Activated CD4-positive, alpha-beta T cell treated with anti-CD3 and anti-CD28 coated beads for 36 hours (primary cell): Measurements from ENCODE around the gene PGGHG. TPM values are rescaled to one million over a fixed set of nuclear protein-coding genes. Genes with fewer than 3 reads are reported as not detected.
"Not testable (repeated sequence)": the region's sequence is repeated elsewhere in the genome, so short reads cannot be mapped to it uniquely, and the experiment has no call there.

Source experiments
- ATAC-seq: fragments of 200-7000 bp; cut with Tn5 transposase; one replicate; pipeline ENCODE4 v1.10.0; 2021; ENCODE audit warnings: mild to moderate bottlenecking, moderate library complexity
- CTCF ChIA-PET: fragments of 350-600 bp; sonication (Branson Sonifier 250); formaldehyde crosslinking; loops from one replicate; lab custom pipeline; 2021; ENCODE audit warnings: antibody characterized with exemption; lab: Charles Lee
- POLR2A ChIA-PET: fragments of 350-600 bp; sonication (Branson Sonifier 250); formaldehyde crosslinking; loops from one replicate; lab custom pipeline; 2021; ENCODE audit warnings: antibody characterized with exemption, inconsistent platforms; lab: Charles Lee
- DNase-seq: peaks from one replicate; pipeline ENCODE4 v3.0.0-alpha.2; 2020
- H3K27ac Mint-ChIP-seq: one replicate; pipeline ENCODE4 v1.8.0; 2021; ENCODE audit warnings: mixed read lengths
- H3K27me3 Mint-ChIP-seq: one replicate; pipeline ENCODE4 v1.8.0; 2021; ENCODE audit warnings: mixed read lengths
- H3K36me3 Mint-ChIP-seq: one replicate; pipeline ENCODE4 v1.8.0; 2021; ENCODE audit warnings: low read depth, mixed read lengths
- H3K4me1 Mint-ChIP-seq: one replicate; pipeline ENCODE4 v1.8.0; 2021; ENCODE audit warnings: mixed read lengths
- H3K4me3 Mint-ChIP-seq: one replicate; pipeline ENCODE4 v1.8.0; 2021; ENCODE audit warnings: mild to moderate bottlenecking, moderate library complexity, mixed read lengths
- H3K9me3 Mint-ChIP-seq: one replicate; pipeline ENCODE4 v1.8.0; 2021; ENCODE audit warnings: low read depth, mixed read lengths
- intact Hi-C, 2 experiments: fragments of 100-400 bp; cut with DNase I in 1 of 2; cut with micrococcal nuclease in 1 of 2; formaldehyde crosslinking; loops; one replicate each; pipeline versions ENCODE4 v1.14.2 to v1.15.1; 2022 to 2024; cut with DNase I, micrococcal nuclease
- total RNA-seq, 2 experiments: library from RNA; stranded (reverse); gene quantifications; one replicate each; pipeline ENCODE4 v1.2.3, GENCODE V29; 2021

The PGGHG gene
- total RNA-seq, 2 experiments from 2014 or later = 73.4 to 82.3 TPM

DNA sequence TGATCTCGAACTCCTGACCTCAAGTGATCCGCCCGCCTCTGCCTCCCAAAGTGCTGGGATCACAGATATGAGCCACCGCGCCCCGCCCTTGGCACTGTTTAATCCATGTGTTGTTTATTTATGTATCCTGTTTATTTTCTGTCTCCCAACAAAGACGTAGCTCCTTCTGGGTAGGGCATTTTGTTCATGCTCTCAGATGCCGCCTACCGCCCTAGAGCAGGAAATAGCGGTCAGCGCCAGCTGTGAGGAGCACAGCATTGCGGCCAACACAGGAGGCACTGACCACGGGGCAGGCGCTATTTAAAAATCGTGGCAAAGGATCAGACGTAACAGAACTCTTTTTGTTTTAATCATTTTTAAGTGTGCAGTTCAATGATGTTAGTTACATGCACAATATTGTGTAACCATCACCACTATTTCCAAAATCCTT lies 20.2 kb upstream of the PGGHG start:
- H3K36me3 Mint-ChIP-seq, H3K9me3 Mint-ChIP-seq, POLR2A ChIA-PET, H3K27me3 Mint-ChIP-seq: not testable (repeated sequence)
- CTCF ChIA-PET = interaction anchor here (0.6 to 2.2 kb wide), 2 partner anchors 16 to 31 kb away, joined by 3 to 6 read pairs; no protein-coding TSS in a partner anchor
- Mint-ChIP-seq H3K4me3 (peak overlapping the region; percentile 79), H3K27ac (peak overlapping the region; percentile 99), H3K4me1 (peaks cover 43% of the 10 kb centered on the region)
- DNase-seq = peak; percentile 71
- intact Hi-C loops = loop anchor here (1.0 to 5.0 kb wide), 13 partner anchors 12 to 529 kb away; partner anchors contain the start of genes PHRF1 (in 1 of the 2), PSMD13 (in 1 of the 2) and SIRT3 (in 1 of the 2)
- peak; percentile 20 for ATAC-seq

DNA sequence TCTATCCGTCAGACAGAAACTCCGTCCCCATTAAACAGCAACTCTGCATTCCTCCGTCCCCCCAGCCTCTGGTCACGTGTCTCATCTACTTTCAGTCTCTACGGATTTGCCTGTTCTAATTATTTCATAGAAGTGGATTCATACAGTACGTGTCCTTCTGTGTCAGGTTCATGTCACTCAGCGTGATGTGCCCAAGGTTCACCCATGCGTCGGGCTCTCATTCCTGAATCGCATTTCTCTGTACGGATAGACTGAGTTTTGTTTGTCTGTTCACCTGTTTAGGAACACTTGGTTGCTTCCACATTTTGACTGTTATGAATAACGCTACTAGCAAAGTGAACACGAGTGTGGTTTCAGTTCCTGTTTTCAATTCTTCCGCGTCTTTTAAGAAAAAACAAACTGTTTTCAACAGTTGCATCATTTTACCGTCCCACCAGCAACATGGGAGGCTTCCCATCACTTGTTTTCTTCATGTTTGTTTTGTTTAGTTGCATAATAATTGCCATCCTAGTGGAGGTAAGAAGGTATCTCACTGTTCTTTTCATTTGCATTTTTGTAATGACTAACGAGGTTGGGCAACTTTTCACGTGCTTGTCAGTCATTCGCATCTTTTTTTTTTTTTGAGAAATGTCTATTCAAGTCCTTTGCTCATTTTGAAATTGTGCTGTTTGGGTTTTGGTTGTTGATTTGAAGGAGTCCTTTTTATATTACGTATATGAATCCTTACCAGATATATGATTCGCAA lies 19.6 kb upstream of the PGGHG start:
- H3K4me1 Mint-ChIP-seq = peaks cover 43% of the 10 kb centered on the region
- H3K27me3 Mint-ChIP-seq = no peaks in the 10 kb centered on the region
- H3K27ac Mint-ChIP-seq = peak overlapping the region; percentile 99
- intact Hi-C loops = loop anchor here (1.0 to 5.0 kb wide), 13 partner anchors 11 to 528 kb away; partner anchors contain the start of genes PHRF1 (in 1 of the 2), PSMD13 (in 1 of the 2) and SIRT3 (in 1 of the 2)
- POLR2A ChIA-PET = no interaction called here
- CTCF ChIA-PET = interaction anchor here (0.6 kb wide), 1 partner anchor 47 kb away, joined by 3 read pairs; no protein-coding TSS in a partner anchor
- no peaks in the 10 kb centered on the region for H3K36me3 Mint-ChIP-seq
- H3K9me3 Mint-ChIP-seq = no peaks in the 10 kb centered on the region
- ATAC-seq (peak; percentile 71), DNase-seq (peak; percentile 72)
- peak overlapping the region; percentile 79 for H3K4me3 Mint-ChIP-seq

GRCh38 chr11:270451-271318 lies 18.2 kb upstream of the PGGHG start:
- POLR2A ChIA-PET = no interaction called here
- H3K27ac Mint-ChIP-seq = peak overlapping the region; percentile 51

DNA sequence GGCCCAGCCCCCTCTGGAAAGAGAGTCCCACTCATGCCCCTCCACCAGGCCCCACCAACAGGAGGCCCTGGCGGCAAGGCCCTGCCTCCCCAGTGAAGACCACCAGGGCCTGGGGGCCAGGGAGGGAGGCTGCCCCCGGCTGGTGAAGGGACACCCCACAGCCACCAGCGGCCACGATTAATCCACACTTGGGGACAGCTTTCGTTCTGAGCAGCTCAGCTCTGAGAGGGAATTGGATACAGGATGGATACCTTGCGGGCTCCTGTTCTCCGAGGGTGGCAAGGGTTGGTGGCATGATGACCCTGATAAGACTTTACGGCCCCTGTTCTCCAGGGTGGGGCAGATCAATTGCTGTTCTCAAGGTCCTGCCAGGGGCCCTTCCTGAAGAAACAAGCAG lies 17.6 kb upstream of the PGGHG start:
- Mint-ChIP-seq H3K27me3 (no peaks in the 10 kb centered on the region), H3K36me3 (peaks cover under 1% of the 10 kb centered on the region), H3K4me3 (no peak overlapping the region), H3K9me3 (peaks cover 4% of the 10 kb centered on the region), H3K27ac (no peak overlapping the region), H3K4me1 (peaks cover 39% of the 10 kb centered on the region)
- ChIA-PET POLR2A (no interaction called here), CTCF (interaction anchor here (0.7 to 2.2 kb wide), 2 partner anchors 15 to 21 kb away, joined by 3 to 7 read pairs; no protein-coding TSS in a partner anchor)
- intact Hi-C loops = no loop called here
- ATAC-seq (no peak), DNase-seq (no peak)

More at GRCh38 chr11:270451-271318, 18.2 kb upstream of the PGGHG start:
- no peak for ATAC-seq
- no peaks in the 10 kb centered on the region for H3K27me3 Mint-ChIP-seq
- H3K36me3 Mint-ChIP-seq = no peaks in the 10 kb centered on the region
- no peak overlapping the region for H3K4me3 Mint-ChIP-seq
- CTCF ChIA-PET = interaction anchor here (2.2 kb wide), 1 partner anchor 20 kb away, joined by 7 read pairs; no protein-coding TSS in a partner anchor
- no peak for DNase-seq
- H3K9me3 Mint-ChIP-seq = no peaks in the 10 kb centered on the region
- H3K4me1 Mint-ChIP-seq = peaks cover 39% of the 10 kb centered on the region
- intact Hi-C loops = no loop called here

DNA sequence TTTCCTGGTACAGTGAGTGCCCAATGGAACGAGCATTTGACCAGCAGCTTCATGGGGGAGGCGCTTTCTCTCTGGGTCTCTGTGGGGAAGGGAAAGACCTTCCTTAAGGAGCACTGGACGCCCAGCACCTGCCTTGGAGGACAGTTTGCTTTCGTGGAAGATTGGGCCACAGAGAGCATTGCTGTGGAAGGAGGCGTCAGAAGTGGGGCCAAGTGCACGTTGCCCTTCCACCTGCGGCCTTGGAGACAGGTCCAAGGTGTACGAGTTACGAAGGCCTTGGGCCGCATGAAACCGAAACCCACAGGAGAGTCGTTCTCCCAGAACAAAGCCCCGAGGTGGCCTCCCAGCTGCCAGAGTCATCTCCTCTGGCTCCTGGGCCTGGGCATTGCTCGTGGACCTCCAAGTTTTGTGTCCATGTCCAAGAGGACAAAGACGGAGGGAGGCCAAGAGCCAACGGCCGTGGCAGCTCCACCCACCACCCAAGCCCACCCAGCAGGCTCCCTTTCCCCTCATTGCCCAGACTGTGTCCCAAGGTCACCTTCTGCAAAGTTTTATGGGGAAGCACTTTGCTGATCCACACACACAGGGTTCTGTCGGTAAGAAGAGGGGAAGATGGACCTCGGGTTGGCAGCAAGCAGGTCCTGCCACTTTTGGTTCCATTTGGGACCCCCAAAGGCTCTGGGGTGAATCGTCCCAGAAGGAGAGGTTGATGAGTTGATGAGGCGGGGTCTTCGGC lies 16.6 kb upstream of the PGGHG start:
- ChIA-PET CTCF (interaction anchor here (0.7 to 2.2 kb wide), 2 partner anchors 14 to 22 kb away, joined by 3 to 7 read pairs; no protein-coding TSS in a partner anchor), POLR2A (no interaction called here)
- H3K27me3 Mint-ChIP-seq = no peaks in the 10 kb centered on the region

DNA sequence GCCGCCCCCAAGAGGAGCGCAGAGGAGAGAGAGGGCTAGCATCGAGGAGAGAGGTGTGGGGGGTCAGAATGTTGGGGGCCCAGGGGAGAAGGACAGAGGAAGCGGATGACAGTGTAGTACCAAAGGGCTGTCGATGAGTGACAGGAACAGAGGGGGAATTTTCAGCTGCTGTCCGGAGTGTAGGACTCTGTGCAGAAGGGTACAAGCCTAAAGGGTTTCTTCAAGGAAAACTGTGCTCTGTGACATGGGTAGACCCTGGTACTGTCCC lies 16.1 kb upstream of the PGGHG start:
- H3K4me3 Mint-ChIP-seq = no peak overlapping the region
- H3K4me1 Mint-ChIP-seq = peaks cover 33% of the 10 kb centered on the region
- peaks cover 7% of the 10 kb centered on the region for H3K36me3 Mint-ChIP-seq
- intact Hi-C loops = no loop called here
- ChIA-PET CTCF (interaction anchor here (2.2 kb wide), 1 partner anchor 22 kb away, joined by 7 read pairs; no protein-coding TSS in a partner anchor), POLR2A (no interaction called here)
- no peak overlapping the region for H3K27ac Mint-ChIP-seq
- ATAC-seq = no peak
- peaks cover 10% of the 10 kb centered on the region for H3K9me3 Mint-ChIP-seq
- no peak for DNase-seq
- H3K27me3 Mint-ChIP-seq = no peaks in the 10 kb centered on the region

More for the DNA sequence above, 16.6 kb upstream of the PGGHG start:
- H3K27ac Mint-ChIP-seq = peak overlapping the region; percentile 42
- peaks cover 7% of the 10 kb centered on the region for H3K36me3 Mint-ChIP-seq
- DNase-seq (no peak), ATAC-seq (no peak)
- peaks cover 9% of the 10 kb centered on the region for H3K9me3 Mint-ChIP-seq
- no peak overlapping the region for H3K4me3 Mint-ChIP-seq
- peaks cover 33% of the 10 kb centered on the region for H3K4me1 Mint-ChIP-seq
- intact Hi-C loops = no loop called here

GRCh38 chr11:276219-276618 lies 12.7 kb upstream of the PGGHG start:
- Mint-ChIP-seq H3K9me3 (peaks cover 10% of the 10 kb centered on the region), H3K4me1 (peaks cover 21% of the 10 kb centered on the region), H3K4me3 (no peak overlapping the region), H3K27me3 (peaks cover 9% of the 10 kb centered on the region), H3K36me3 (peaks cover 7% of the 10 kb centered on the region), H3K27ac (no peak overlapping the region)
- intact Hi-C loops = no loop called here
- ATAC-seq (no peak), DNase-seq (no peak)
- POLR2A ChIA-PET = interaction anchor here (0.6 kb wide), 1 partner anchor 293 kb away, joined by 5 read pairs; no protein-coding TSS in a partner anchor
- CTCF ChIA-PET = interaction anchor here (1.0 kb wide), 2 partner anchors 9 to 23 kb away, joined by 3 to 4 read pairs; no protein-coding TSS in a partner anchor

DNA sequence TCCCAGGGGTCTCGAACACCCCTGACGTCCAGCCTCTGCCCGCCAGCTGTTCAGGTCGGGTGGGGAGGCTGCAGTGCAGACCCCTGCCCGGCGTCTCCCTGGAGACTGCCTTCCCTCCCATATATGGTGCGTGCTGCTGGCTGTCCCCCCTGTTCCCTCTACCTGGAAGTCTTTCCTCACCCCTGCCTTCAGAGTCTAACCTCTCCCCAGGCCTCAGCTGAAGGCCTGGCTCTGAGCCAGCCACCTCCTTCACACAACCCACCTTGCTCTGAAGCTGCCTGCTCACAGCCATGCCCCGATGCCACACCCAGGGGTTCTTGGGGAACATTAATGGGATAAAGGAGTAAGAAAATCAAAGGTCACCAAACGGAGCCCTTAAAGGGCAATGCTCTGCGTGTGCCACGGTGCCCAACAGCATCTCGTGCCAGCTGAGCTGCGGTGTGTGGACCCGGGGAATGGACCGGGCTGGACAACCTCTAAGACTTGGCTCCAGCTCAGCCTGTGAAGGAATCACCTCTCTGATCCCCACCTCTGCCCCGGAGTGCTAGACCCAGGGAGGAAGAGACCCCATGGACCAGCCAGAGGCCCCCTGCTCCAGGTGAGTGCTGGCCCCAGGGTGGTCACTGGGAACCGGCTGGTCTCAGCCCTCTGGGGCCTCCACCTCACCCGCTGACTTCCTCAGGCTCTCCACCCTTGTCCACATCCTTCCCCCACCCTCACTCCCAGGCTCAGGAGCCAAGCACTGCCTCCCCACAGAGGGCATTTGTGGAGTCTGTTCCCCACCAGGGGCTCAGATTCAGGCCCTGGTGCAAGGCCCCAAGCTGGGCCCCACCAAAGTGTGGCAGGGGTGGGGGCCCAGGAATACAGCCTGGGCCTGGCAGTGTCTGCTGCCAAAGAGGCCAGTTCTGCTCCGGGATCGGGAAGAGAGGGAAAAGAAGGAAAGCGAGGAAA lies 10.7 kb upstream of the PGGHG start, which contains the start of gene NLRP6:
Gene NLRP6 (plus strand): TSS at position 407 of the 951 bp plus-strand sequence. CDS start 163 bp downstream, at position 570.
- DNase-seq (no peak), ATAC-seq (no peak)
- Mint-ChIP-seq H3K4me1 (peaks cover 39% of the 10 kb centered on the region), H3K27me3 (peaks cover 21% of the 10 kb centered on the region), H3K27ac (peak within 1 kb of the TSS; percentile 20), H3K4me3 (peak within 1 kb of the TSS; percentile 68), H3K9me3 (peaks cover 10% of the 10 kb centered on the region), H3K36me3 (peaks cover 7% of the 10 kb centered on the region)
- intact Hi-C loops = no loop called here
- ChIA-PET POLR2A (no interaction called here), CTCF (interaction anchor here (0.7 to 4.0 kb wide), 6 partner anchors 12 to 70 kb away, joined by 3 to 32 read pairs (median 4); no protein-coding TSS in a partner anchor)

GRCh38 chr11:279040-279965 lies 9.6 kb upstream of the PGGHG start:
- ChIA-PET CTCF (interaction anchor here (0.7 to 4.0 kb wide), 6 partner anchors 16 to 80 kb away, joined by 3 to 32 read pairs (median 4); no protein-coding TSS in a partner anchor), POLR2A (interaction anchor here (1.6 kb wide), 1 partner anchor 72 kb away, joined by 4 read pairs; the partner anchor contains the start of genes BET1L and RIC8A)
- Mint-ChIP-seq H3K36me3 (peaks cover 7% of the 10 kb centered on the region), H3K9me3 (peaks cover 10% of the 10 kb centered on the region), H3K27ac (no peak overlapping the region), H3K4me3 (peak overlapping the region; percentile 68), H3K4me1 (peaks cover 44% of the 10 kb centered on the region), H3K27me3 (peaks cover 21% of the 10 kb centered on the region)
- intact Hi-C loops = no loop called here
- no peak for ATAC-seq
- DNase-seq = no peak
